Glomerular endothelial cell (primary cell): Measurements from ENCODE around the gene SRPK2. TPM values are rescaled to one million over a fixed set of nuclear protein-coding genes. Genes with fewer than 3 reads are reported as not detected.
"Not testable (repeated sequence)": the region's sequence is repeated elsewhere in the genome, so short reads cannot be mapped to it uniquely, and the experiment has no call there.

Source experiments
- DNase-seq: peaks from one replicate; pipeline ENCODE4 v3.0.0-alpha.2; 2011; ENCODE audit warnings: low read depth, low spot score; ENCODE audit errors: extremely low read depth
- total RNA-seq: library from RNA; depleted of rRNA; stranded (reverse); fragments of >200 nt; gene quantifications from 2 replicates; pipeline ENCODE4 v1.2.3, GENCODE V29; 2015

SRPK2 gene
- total RNA-seq, 1 donor from 2014 or later, result 59.6 TPM

- no peak for DNase-seq
These were observed 190.5 kb downstream of the SRPK2 start for GRCh38 chr7:105198223-105198622.

- no peak for DNase-seq
These were observed 192.2 kb downstream of the SRPK2 start for GRCh38 chr7:105196473-105196872.

DNA sequence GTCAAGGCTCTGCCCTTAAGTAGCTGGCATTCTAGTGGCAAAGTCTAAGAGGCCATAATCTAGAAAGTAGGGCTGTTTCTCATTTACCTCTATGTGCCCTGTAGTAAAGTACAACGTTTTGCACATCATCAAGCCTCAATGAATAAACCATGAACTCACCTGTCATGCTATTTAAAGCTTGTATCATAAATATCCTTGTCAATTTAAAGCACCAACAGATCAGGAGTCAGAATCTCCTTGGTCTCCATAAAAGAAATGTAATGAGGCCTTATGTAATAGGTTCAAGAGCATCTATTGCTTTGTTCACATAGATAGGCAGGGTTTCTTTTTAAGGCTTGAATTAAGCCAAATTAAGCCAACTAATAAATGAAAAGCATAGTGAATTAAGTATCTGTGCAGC, 192.8 kb downstream of the SRPK2 start:
- DNase-seq, result no peak

DNA sequence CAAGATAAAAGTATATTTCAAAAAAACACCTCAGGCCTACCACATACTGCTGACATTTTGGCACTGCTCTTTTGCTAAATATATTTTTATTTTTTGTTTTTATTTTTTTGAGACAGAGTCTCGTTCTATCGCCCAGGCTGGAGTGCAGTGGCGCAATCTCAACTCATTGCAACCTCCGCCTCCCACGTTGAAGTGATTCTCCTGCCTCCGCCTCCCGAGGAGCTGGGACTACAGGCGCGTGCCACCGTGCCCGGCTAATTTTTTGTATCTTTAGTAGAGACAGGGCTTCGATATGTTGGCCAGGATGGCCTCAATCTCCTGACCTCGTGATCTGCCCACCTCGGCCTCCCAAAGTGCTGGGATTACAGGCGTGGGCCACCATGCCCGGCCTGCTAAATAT, 193.8 kb downstream of the SRPK2 start:
- not testable (repeated sequence) for DNase-seq

- DNase-seq, result no peak
These were observed 197.4 kb downstream of the SRPK2 start for GRCh38 chr7:105191331-105191730.

DNA sequence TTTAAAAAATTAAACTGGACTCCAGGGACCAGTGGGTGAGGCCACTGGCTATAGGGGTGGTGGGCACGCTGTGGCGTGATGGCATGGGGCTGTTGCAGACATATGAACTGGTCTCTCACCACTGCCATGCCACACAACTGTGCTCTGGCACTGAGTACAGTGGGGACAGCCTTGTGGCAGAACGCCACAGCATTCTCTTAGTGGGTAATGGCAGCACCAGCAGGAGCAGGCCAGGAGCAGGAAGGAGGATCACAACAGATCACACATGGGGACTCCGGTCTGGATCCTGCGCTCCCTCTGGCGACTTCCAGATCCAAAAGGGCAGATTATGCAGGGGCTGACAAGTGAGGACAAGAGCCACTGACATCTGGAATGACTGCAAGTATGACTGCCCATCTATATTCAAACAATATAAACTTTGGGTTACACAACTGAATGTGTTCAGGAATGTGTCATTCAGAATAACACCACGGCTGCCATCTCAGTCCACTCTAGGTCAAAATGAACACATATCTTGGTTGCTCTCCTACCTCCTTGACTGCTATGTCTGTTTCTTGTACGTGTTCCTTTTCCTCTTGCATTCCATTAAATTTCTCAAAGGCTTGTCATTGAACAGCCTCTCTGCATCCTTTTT, 198.7 kb downstream of the SRPK2 start:
- DNase-seq, result no peak

- DNase-seq, result no peak
These were observed 200.5 kb downstream of the SRPK2 start for GRCh38 chr7:105188201-105188600.

DNA sequence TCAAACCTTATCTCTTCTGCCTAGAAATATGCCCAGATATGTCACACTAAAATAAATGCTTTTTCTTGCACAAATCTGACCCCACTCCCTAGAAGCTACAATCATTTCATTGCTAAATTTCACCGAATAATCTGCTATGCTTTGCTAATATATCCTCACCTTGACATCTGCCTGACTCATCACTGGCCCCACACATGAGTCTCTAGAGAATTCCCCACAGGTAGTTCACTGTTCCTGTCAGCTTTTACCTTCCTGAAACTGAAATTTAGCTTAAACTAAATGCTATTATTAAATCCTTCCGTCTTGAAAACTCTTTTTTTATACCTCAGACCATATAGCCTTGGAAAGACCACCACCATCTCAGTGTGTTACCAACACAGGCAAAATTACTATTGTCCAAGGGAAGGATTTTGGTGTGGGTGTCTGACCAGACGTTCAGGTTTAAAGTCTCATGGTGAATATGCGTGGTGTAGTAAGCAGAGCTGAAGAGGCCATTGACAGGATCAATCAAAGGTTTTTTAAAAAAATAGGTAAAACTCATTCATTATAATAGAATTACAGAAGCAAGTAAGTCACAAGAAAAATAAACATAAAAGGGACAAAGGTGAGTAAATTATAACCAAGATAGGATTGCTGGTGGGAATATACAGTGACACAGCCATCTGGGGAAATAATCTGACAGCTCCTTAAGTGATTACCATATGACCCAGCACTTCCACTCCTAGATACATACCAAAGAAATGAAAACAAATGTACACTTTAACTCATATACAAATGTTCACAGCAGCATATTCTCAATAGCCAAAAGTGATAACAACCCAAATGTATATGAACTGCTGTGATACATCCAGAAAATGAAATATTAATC, 201.2 kb downstream of the SRPK2 start:
- DNase-seq, result no peak

GRCh38 chr7:105185290-105186010, 203.3 kb downstream of the SRPK2 start:
- DNase-seq, result no peak

- DNase-seq, result no peak
These were observed 208.7 kb downstream of the SRPK2 start for GRCh38 chr7:105180002-105180401.

DNA sequence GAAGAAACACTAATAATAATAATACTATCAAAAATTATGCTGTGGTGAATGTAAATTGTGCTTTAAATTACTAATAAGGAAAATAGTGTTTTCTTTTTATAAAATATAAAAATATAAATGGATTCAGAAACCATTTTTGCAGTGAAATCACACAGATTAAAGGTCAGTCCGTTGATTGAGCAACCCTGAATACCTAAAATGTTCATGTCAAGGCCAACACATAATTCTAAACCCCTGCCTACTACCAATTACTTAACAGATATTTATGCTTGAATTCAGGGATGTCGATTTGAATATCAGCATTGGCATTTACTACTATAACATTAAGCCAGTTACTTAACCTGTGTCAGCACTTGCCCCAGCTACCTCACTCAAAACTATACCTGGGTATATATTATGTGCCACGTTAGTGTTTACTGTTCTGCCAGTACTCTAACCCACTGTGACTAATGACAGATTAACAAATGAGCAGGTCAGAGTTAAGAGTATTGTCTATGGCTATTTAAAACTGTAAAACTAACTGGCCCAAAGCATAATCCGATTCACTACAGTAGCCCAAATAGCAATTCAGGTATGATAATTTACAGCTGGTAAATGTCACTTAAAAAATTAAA, 209.7 kb downstream of the SRPK2 start:
- DNase-seq, result no peak

GRCh38 chr7:105178177-105178576, 210.5 kb downstream of the SRPK2 start:
- DNase-seq, result no peak

GRCh38 chr7:105177026-105177425, 211.7 kb downstream of the SRPK2 start:
- DNase-seq, result no peak

- no peak for DNase-seq
These were observed 215.1 kb downstream of the SRPK2 start for GRCh38 chr7:105173586-105173985.

GRCh38 chr7:105164751-105165150, 224.0 kb downstream of the SRPK2 start:
- no peak for DNase-seq

DNA sequence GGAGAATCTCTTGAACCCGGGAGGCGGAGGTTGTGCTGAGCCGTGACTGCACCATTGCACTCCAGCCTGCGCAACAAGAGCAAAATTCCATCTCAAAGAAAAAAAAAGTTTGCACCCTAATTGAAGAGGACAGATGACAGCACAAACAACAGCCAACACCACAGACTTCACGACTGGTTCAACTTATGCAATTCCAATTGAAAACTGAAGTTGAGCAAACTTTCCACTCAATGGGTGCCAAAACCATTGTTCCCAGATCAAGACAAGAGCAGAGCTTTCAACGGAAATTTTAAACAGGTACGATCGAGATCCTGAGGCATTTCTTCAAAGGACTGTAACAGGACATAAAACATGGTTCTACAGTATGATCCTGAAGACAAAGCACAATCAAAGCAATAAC, 225.0 kb downstream of the SRPK2 start:
- no peak for DNase-seq

- DNase-seq, result no peak
These were observed 227.4 kb downstream of the SRPK2 start for GRCh38 chr7:105161366-105161765.

DNA sequence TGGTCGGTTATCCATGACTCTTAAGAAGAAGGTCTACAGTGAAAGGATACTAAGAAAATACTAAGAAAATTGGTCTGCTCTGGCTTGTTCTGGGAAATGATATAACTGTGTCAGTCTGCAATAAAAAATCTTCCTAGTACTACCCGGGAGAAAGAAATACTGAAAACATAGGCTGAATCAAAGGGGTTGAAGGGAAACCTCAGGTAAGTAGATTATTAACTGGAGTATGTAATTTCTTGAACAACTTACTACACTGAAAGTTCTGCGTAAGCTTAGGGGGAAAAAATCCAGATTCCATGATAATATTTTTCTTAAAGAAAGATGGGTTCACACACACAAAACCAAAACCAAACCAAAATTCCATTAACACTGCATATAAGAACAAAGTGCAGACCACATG, 231.4 kb downstream of the SRPK2 start:
- DNase-seq, result no peak

GRCh38 chr7:105156731-105157130, 232.0 kb downstream of the SRPK2 start:
- no peak for DNase-seq

- peak; percentile 20 for DNase-seq
These were observed 234.6 kb downstream of the SRPK2 start for GRCh38 chr7:105154084-105154483.

DNA sequence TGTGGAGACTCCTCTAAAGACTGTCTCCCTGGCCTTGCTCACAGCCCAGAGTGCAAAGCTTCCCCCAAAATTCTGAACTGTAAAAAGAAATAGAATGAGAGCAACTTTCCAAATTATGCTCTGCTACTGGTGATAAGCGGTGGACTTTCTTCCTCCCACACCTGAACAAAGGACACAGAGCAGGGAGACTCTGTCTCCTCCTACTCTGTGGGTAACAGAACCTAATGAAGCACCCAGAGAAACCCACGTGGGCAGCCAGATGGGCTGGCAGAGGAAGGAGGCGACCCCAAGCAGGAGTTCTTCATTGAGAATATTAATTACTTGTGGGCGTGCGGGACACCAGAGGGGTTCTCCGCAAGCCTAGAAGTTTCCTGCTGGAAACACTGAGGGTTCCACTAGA, 235.2 kb downstream of the SRPK2 start:
- no peak for DNase-seq
